Endothelial cell (in vitro differentiated cells): ENCODE measurements around the gene CCL27. TPM values are rescaled to one million over a fixed set of nuclear protein-coding genes. Genes with fewer than 3 reads are reported as not detected.
A peak's percentile ranks its signal among the peaks of the same experiment; 100 is the strongest.

Experiments used
- DNase-seq: peaks from one replicate; pipeline ENCODE4 v3.0.0; 2021; ENCODE audit warnings: low spot score
- H3K27ac Mint-ChIP-seq: one replicate; pipeline ENCODE4 v1.8.0; 2021; ENCODE audit warnings: mixed read lengths, inconsistent platforms; ENCODE audit not compliant: unreplicated experiment
- H3K27me3 Mint-ChIP-seq: one replicate; pipeline ENCODE4 v1.8.0; 2021; ENCODE audit warnings: mild to moderate bottlenecking, moderate library complexity, mixed read lengths, inconsistent platforms; ENCODE audit not compliant: unreplicated experiment
- H3K36me3 Mint-ChIP-seq: one replicate; pipeline ENCODE4 v1.8.0; 2021; ENCODE audit warnings: mild to moderate bottlenecking, low read depth, mixed read lengths, inconsistent platforms; ENCODE audit not compliant: unreplicated experiment
- H3K4me1 Mint-ChIP-seq: one replicate; pipeline ENCODE4 v1.8.0; 2021; ENCODE audit warnings: mild to moderate bottlenecking, mixed read lengths, inconsistent platforms; ENCODE audit not compliant: unreplicated experiment
- H3K4me3 Mint-ChIP-seq: one replicate; pipeline ENCODE4 v1.8.0; 2021; ENCODE audit warnings: mild to moderate bottlenecking, mixed read lengths, inconsistent platforms; ENCODE audit not compliant: unreplicated experiment
- H3K9me3 Mint-ChIP-seq: one replicate; pipeline ENCODE4 v1.8.0; 2021; ENCODE audit warnings: mixed read lengths, inconsistent platforms; ENCODE audit not compliant: unreplicated experiment
- total RNA-seq: library from RNA; stranded (reverse); fragmentation: NEBNext Ultra II Directional; extraction: Animal tissue kit (Norgen Biotek cat#: 25700); gene quantifications from one replicate; pipeline ENCODE4 v1.2.1, GENCODE V29; 2021; ENCODE audit not compliant: unreplicated experiment
- TF ChIP-seq, protein P1 (sequence below): fragments of 200-600 bp; sonication (generic); IDR thresholded peaks from one replicate; pipeline ENCODE4 v1.5.0; 2021; ENCODE audit warnings: antibody characterized with exemption; ENCODE audit not compliant: unreplicated experiment

Gene CCL27
- total RNA-seq, 1 donor from 2014 or later = not detected

DNA sequence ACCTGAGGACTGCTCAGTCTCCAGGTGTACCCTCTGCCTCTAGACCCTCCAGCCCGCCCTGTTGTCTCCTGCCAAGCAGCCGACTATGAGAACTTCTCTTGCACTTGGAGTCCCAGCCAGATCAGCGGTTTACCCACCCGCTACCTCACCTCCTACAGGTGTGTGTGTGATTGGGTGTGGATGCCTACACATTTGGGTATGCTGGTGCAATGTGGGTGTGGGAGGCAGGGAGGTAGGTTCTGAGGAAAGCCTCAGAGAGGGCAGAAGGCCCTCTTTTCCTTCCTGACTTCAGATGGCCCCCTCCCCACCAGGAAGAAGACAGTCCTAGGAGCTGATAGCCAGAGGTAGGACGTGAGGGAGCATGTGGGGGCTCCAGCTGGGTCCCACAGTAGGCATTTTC lies 5.5 kb downstream of the CCL27 start:
- no peaks in the 10 kb centered on the region for H3K9me3 Mint-ChIP-seq
- H3K27ac Mint-ChIP-seq = no peak overlapping the region
- peaks cover 12% of the 10 kb centered on the region for H3K36me3 Mint-ChIP-seq
- H3K4me3 Mint-ChIP-seq = no peak overlapping the region
- TF ChIP-seq, protein P1, sequence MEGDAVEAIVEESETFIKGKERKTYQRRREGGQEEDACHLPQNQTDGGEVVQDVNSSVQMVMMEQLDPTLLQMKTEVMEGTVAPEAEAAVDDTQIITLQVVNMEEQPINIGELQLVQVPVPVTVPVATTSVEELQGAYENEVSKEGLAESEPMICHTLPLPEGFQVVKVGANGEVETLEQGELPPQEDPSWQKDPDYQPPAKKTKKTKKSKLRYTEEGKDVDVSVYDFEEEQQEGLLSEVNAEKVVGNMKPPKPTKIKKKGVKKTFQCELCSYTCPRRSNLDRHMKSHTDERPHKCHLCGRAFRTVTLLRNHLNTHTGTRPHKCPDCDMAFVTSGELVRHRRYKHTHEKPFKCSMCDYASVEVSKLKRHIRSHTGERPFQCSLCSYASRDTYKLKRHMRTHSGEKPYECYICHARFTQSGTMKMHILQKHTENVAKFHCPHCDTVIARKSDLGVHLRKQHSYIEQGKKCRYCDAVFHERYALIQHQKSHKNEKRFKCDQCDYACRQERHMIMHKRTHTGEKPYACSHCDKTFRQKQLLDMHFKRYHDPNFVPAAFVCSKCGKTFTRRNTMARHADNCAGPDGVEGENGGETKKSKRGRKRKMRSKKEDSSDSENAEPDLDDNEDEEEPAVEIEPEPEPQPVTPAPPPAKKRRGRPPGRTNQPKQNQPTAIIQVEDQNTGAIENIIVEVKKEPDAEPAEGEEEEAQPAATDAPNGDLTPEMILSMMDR = no peak
- H3K4me1 Mint-ChIP-seq = peaks cover 19% of the 10 kb centered on the region
- H3K27me3 Mint-ChIP-seq = peaks cover 15% of the 10 kb centered on the region
- no peak for DNase-seq

DNA sequence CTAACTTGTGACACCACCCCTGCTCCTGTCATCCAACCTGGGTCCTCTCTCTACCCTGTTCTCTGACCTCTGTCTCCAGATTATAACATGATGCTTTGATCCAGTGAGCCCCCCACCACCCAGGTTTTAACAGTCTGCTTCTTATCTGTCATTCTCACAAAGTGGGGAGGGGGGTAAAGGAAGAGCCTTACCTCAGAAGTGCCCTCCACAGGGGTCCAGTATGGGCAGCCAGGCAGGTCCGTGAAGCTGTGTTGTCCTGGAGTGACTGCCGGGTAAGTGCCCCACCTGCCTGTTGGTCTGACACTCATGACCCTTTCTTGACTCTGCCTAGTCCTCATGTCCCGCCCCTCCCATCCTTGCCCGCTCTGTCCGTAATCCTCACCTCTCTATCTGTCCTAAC lies 7.1 kb downstream of the CCL27 start:
- no peak for DNase-seq
- Mint-ChIP-seq H3K27ac (no peak overlapping the region), H3K4me1 (peaks cover 24% of the 10 kb centered on the region), H3K27me3 (peaks cover 13% of the 10 kb centered on the region), H3K36me3 (peaks cover under 1% of the 10 kb centered on the region), H3K4me3 (no peak overlapping the region), H3K9me3 (no peaks in the 10 kb centered on the region)
- TF ChIP-seq, protein P1 = no peak

DNA sequence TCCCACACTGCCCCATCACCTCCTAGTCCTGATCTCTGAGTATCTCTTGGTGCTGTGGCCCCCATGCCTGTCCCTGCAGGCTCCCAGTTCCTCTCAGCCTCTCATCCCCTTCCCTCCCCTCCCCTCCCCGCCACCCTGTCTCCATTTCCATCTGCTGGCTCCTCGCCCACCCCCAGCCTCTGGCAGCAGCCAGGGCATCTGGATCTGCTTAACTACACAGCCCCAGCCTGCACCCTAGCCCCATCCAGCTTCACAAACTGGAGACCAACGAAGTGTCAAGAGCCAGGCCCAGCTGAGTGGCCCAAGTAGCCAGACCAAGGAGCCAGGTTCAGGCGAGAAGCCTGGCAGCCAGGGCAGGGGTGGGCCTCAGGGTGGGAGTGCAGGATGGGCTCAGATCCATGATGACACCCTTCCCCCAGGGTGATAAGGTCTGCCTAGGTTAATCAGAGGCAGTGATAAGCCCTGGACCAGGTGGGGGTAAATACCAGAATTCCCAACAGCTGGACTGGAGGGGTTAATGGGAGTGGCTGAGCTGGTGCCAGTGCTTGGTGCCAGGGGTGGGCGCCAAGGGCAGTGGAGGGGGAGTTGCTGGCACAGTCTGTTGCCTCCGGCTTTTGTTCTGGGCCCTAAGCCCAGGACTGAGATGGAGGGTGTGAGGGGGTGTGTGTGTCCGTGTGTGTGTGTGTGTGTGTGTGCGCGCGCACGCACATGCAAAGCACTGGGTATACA lies 8.0 kb downstream of the CCL27 start:
- Mint-ChIP-seq H3K4me3 (peak overlapping the region; percentile 32), H3K36me3 (no peaks in the 10 kb centered on the region), H3K27ac (no peak overlapping the region), H3K27me3 (peaks cover 13% of the 10 kb centered on the region), H3K4me1 (peaks cover 24% of the 10 kb centered on the region), H3K9me3 (no peaks in the 10 kb centered on the region)
- TF ChIP-seq, protein P1 = no peak
- no peak for DNase-seq

DNA sequence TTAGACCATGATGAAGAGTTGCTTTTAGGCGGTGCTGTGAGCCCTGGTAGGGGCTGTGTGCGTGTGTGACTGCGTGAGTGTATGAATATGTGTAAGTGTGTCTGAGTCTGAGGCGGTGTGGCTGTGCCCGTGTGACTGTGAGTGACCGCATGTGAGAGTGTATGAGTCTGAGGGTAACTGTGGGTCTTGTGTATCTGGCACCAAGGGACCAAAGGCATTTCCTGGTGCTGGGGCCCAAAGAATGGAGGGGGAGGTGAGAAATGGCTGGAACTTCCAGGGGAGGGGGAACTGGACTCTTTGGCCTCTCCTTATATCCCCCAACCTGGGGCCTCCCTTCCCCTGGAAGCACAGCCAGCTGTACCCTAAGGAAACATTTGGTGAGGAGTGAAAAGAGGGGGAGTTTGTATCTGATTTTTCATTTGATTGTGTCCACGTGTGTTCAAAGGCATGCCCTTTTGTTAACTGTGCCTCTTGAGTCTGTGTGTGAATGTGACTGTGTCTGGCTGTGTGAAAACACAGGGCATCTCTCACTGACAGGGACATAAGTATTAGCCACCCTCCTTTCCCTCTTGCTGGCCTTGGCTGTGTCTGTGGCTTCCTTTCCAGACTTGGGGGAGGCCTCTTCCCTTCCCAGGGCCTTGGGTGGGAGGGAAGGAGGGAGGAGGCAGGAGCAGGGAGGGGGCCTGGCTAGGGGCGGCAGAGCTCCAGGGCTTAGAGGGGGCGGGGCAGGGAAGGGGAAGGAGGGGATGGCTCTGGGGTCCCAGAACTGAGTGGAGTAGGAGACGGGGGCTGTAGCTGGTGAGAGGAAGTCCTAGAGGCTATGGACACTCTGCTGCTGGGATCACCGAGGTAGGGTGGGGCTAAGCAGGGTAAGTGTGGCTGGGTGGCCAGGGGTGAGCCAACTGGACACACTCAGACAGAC lies 9.0 kb downstream of the CCL27 start:
- peaks cover 4% of the 10 kb centered on the region for H3K36me3 Mint-ChIP-seq
- peak overlapping the region; percentile 90 for H3K27ac Mint-ChIP-seq
- DNase-seq = no peak
- peaks cover 14% of the 10 kb centered on the region for H3K27me3 Mint-ChIP-seq
- TF ChIP-seq, protein P1 = no peak
- H3K9me3 Mint-ChIP-seq = no peaks in the 10 kb centered on the region
- H3K4me3 Mint-ChIP-seq = peak overlapping the region; percentile 90
- H3K4me1 Mint-ChIP-seq = peaks cover 24% of the 10 kb centered on the region
